GM18519 (cell line): ENCODE measurements around the gene IPO4.
A peak's percentile ranks its signal among the peaks of the same experiment; 100 is the strongest.

Source experiments
- ATAC-seq: cut with Tn5 transposase; IDR thresholded peaks from one replicate; pipeline ENCODE4 v1.9.1; 2021; ENCODE audit warnings: mild to moderate bottlenecking, moderate library complexity; ENCODE audit not compliant: unreplicated experiment, low FRiP score

Gene IPO4

DNA sequence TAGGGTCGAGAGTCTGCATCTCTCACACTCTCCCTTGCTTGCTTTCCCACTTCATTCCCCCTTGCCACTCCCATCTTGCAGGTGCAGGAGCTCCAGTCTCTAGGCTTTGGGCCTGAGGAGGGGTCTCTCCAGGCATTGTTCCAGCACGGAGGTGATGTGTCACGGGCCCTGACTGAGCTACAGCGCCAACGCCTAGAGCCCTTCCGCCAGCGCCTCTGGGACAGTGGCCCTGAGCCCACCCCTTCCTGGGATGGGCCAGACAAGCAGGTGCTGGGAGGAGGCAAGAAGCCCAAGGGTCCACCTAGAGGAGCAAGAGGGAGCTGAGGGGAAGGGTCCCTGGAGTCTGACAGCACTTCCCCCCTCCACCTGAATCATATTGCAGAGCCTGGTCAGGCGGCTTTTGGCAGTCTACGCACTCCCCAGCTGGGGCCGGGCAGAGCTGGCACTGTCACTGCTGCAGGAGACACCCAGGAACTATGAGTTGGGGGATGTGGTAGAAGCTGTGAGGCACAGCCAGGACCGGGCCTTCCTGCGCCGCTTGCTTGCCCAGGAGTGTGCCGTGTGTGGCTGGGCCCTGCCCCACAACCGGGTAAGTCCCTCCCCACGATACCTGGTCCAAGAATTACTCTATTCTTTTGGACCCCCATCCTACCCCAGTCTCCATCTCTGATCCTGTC, 37.1 kb downstream of the IPO4 start:
- ATAC-seq, result no peak

DNA sequence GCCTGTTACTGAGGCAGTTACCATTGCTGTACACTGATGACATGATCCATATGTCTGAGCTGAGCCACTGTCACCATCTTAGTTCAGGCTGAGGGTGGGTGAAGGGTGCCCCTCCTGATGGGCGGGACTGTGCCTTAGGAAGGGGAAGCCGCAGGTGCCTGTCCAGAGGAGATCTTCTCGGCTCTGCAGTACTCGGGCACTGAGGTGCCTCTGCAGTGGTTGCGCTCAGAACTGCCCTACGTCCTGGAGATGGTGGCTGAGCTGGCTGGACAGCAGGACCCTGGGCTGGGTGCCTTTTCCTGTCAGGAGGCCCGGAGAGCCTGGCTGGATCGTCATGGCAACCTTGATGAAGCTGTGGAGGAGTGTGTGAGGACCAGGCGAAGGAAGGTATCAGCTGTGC, 37.6 kb downstream of the IPO4 start:
- ATAC-seq, result no peak

DNA sequence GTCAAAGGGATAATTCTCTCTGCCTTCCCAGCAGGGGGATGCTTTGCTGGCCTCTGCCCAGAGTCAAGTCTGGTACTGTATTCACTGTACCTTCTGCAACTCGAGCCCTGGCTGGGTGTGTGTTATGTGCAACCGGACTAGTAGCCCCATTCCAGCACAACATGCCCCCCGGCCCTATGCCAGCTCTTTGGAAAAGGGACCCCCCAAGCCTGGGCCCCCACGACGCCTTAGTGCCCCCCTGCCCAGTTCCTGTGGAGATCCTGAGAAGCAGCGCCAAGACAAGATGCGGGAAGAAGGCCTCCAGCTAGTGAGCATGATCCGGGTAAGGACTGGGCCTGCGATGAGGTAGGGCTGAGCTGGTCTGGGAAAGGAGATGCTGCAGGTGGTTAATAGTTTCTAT, 38.0 kb downstream of the IPO4 start:
- ATAC-seq, result no peak

GRCh38 chr14:24150061-24150460, 38.6 kb downstream of the IPO4 start:
- ATAC-seq, result no peak

DNA sequence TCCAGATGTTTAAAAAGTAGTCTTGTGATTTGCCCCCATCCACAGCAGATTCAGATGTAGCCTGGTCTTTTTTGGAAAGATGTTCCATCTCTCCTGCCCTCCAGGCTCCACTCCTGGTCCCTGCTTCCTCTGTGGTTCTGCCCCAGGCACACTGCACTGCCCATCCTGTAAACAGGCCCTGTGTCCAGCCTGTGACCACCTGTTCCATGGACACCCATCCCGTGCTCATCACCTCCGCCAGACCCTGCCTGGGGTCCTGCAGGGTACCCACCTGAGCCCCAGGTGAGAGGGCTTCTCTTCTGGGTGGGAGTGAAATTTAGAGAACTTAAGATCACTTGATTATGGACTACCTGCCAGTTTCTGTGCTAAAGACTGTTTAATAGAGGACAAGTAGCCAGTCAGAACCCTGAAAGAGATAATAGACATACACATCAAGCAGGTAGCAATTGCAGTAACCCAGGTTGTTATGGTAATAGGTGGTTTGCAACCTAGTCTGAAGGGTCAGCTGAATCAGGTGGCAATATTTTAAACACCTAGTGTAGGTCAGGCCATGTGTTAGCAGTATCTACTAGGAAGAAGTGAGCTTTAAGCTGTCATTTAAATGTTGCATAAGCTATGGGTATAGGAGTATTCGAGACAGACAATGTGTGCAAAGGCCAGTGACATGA, 39.2 kb downstream of the IPO4 start:
- ATAC-seq, result no peak

GRCh38 chr14:24147761-24148428, 40.7 kb downstream of the IPO4 start:
- ATAC-seq, result no peak

DNA sequence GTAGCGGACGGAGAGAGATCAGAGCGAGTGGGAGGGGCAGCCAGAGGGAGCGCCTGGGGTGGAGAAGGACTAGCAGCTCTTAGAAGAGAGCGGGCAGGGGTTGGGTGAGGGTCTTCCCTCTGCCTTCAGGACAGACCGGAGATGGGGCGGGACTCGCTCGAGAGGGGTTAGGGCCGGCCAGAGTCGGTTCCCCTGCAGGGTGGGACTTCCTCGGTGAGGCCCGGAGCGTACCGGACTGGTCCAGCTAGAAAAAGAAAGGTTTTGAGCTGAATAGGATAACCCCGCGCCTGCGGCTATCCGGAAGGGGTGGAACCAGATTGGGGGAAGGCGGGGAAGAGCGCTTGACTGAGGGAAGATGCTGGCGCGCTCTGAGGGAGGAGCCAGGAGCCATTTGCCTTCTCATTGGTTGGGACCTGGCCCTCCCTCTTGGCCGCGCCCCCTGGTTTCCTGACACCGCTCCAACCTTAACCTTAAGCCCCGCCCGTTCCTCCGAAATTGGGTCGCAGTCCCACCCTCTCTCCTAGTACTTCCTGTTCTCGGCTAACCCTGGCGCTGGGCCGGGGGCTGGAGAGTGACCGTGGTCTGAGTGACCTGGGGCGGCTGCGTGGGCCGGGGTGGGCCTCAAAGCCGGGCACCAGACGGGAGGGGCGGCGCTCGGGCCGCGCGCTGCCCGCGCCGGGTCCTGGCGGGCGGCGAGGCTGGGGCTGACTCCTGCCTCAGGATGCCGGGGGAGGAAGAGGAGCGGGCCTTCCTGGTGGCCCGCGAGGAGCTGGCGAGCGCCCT, 41.4 kb downstream of the IPO4 start, which contains the start of gene RNF31:
RNF31 (plus strand) TSS at position 521 of the 783 bp plus-strand sequence; CDS start at position 722, 201 bp downstream.
- peak; percentile 65 for ATAC-seq

- ATAC-seq, result peak; percentile 41
Measured at GRCh38 chr14:24146453-24146977, 42.1 kb downstream of the IPO4 start, which contains the start of gene PSME2. TSS of gene PSME2 (minus strand) at chr14:24146610. CDS start at chr14:24146581, 29 bp downstream.

DNA sequence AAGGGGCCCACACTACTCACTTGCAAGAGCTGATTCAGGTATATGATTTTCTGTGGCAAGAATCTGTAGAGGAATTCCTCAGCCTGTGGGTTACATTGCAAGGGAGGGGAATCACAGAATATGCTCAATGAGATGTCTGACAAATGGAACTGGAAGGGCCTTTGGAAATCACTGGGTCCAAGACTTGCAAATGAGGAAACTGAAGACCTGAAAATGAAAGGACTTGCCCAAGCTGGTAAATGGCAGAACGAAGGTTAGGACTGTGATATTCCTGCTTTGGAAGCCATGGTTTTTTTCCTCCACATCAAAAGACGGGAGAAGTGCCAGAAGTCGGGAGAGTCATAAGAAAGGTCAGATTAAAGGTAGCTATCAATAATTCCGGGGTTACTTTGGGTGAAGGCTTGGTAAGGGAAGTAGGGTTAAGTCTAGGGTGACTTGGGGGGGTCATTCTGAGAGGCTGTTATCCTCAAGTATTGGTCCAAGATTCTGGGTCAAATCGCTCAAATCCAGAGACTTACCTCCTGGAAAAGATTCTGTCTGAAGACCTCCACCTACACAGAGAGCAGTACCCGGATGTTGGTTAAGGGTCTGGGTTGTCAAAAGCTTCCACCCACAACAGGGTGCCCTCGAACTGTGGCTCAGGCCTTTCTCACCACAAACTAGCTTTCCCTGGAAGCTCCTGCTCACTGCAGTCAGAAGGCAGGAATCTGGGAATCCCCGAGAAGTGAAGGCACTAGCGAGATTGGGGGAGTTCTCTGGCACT, 42.7 kb downstream of the IPO4 start:
- no peak for ATAC-seq

- no peak for ATAC-seq
Measured at GRCh38 chr14:24145219-24145618, 43.4 kb downstream of the IPO4 start.

- ATAC-seq, result no peak
Measured at GRCh38 chr14:24144451-24144850, 44.2 kb downstream of the IPO4 start.

GRCh38 chr14:24143511-24143910, 45.1 kb downstream of the IPO4 start:
- no peak for ATAC-seq

DNA sequence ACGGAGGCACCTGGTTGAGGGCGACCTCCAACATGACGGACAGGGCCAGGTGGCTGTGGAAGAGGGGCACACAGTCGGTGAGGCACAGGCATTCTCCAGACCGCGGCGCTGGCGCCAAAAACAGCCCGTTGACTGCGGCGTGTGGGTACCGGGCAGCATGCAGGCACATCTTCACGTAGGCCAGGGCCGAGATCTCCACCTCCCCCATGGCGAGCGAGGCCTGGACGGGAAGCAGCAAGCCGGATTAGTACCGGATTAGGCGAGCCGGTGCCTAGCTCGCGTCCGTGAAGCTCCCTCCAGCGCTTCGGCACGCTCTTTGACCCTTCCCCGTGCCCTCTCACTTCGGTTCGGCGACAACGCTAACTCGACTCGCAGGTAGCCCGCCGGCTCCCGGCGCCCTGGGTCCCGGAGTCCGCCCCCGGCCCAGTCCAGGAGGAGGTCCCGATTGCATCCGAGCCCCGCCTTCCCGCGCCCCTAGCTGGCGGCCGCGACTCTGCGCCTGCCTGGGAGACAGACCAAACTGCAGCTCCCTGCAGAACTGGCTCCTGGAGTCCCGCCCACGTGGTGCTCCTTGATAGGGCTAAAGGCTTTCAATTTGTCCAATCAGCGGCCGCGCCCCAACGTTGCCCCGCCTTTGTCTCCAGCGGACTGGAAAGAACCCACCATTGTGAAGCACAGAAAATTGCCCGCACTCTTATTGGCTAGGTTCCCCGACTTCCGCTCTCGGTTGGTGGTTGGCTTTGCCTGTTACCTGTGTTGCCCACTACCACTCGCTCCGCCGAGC, 47.3 kb downstream of the IPO4 start, which contains the start of gene EMC9:
EMC9 (minus strand) TSS at position 495 of the 784 bp plus-strand sequence; CDS start at position 208, 287 bp downstream.
- peak; percentile 76 for ATAC-seq

DNA sequence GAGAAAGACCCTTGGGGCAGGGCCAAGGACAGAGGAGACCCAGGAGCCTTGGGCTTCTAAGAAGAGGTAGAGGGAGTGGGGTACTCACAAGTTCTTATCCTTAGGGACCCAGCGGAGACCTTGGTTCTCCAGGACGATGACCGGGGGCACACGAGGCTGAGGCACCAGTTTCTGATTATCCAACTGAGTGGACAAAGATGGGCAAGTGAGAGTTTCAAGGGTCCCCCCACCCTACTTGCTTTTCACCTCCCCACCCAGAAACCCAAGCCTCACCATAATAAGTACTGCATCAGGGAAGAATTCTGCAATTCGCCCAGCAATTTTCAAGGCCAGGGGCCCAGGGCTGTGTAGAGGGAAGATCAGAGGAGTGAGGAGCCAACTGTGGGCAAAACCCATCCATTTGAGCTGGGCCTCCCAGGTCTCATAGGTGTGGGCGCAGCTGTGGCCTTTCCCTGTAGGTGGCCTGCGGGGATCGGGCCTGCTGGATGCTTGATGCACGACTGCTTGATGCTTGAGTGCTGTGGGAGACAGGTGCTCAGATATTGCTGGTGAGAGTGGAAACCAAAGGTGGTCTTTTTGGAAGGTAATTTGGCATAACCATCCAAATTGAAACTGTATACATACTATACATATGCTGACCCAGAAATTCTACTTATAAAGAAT, 49.2 kb downstream of the IPO4 start:
- ATAC-seq, result no peak

DNA sequence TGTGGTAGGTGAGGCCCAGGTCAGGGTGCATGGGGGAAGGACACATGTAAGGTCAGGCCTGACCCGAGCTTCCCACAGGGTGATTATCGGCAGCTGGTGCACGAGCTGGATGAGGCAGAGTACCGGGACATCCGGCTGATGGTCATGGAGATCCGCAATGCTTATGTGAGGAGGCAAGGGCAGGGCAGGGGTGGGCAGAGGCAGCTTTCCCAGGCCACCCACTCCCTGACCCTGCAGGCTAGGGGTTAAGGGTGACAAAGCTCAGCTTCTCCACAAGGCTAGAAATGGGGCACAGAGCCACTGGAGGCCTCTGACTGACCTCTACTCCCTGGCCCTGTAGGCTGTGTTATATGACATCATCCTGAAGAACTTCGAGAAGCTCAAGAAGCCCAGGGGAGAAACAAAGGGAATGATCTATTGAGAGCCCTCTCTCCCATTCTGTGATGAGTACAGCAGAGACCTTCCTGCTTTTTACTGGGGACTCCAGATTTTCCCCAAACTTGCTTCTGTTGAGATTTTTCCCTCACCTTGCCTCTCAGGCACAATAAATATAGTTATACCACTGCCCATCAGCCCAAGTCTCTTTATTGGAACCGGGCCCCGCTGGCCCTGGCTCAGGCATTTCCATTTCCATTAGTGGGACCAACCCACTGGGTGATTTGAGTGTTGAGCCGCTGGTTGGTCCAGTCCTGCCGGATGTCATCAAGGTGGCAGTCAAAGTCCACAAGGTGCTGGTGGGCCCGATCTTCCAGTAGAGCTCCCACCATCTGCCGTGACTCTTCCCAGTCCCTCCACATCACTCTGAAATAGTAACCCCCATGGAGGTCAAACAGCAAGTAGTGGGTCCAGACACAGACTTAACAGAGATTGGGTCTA, 50.0 kb downstream of the IPO4 start:
- ATAC-seq, result no peak

DNA sequence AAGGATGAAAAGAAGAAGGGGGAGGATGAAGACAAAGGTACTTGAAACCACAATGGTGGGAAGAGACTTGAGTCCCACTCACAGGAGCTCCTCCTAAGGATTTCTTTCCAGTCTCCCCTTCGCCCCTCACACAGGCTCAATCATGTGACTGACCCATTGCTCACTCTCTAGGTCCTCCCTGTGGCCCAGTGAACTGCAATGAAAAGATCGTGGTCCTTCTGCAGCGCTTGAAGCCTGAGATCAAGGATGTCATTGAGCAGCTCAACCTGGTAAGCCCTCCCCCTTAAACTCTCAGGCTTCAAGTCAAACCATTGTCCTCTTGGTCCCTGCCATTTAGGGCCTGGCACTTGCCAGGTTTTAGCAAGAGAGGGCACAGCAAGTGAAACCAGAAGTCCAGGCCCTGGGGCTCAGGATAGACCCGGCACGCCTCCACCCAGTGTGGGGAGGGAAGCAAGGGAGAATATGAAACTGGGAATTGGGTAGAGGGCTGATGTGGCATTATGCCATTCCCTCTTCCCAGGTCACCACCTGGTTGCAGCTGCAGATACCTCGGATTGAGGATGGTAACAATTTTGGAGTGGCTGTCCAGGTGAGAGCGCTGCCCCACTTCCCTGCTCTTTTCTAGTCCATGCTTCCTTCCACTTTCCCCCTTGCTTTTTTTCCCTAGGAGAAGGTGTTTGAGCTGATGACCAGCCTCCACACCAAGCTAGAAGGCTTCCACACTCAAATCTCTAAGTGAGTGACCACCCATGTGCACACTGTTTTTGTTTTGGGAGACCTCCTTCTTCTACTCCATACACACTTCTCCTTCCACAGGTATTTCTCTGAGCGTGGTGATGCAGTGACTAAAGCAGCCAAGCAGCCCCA, 50.9 kb downstream of the IPO4 start:
- no peak for ATAC-seq
